Neural cell (in vitro differentiated cells): ENCODE measurements around the gene ZFYVE1.
"Not testable (repeated sequence)": the region's sequence is repeated elsewhere in the genome, so short reads cannot be mapped to it uniquely, and the experiment has no call there.

Source experiments
- CTCF ChIP-seq: fragments of 450-650 bp; IDR thresholded peaks from 2 replicates; pipeline ENCODE4 v1.5.1; 2014; ENCODE audit warnings: antibody characterized with exemption, mild to moderate bottlenecking, moderate library complexity; ENCODE audit not compliant: poor library complexity, severe bottlenecking
- EP300 ChIP-seq: fragments of 450-650 bp; conservative IDR thresholded peaks from 2 replicates; pipeline ENCODE4 v1.6.1; 2014; ENCODE audit warnings: antibody characterized with exemption, mild to moderate bottlenecking, moderate library complexity; ENCODE audit not compliant: poor library complexity, severe bottlenecking
- EZH2 ChIP-seq: fragments of 200-600, 300-800 bp; shearing (Covaris generic), sonication (generic); IDR thresholded peaks from 2 replicates; pipeline ENCODE4 v1.6.1; 2014; ENCODE audit warnings: antibody characterized with exemption, low read length, borderline replicate concordance, mild to moderate bottlenecking; ENCODE audit not compliant: insufficient read depth, poor library complexity, severe bottlenecking
- RAD21 ChIP-seq: fragments of 450-650 bp; conservative IDR thresholded peaks from 2 replicates; pipeline ENCODE4 v1.6.1; 2014; ENCODE audit warnings: antibody characterized with exemption, mild to moderate bottlenecking, moderate library complexity

GRCh38 chr14:73004641-73005040, 22.3 kb downstream of the ZFYVE1 start:
- TF ChIP-seq RAD21, CTCF, EP300, EZH2: not testable (repeated sequence)
